GM18907 (cell line): Measurements from ENCODE around the gene FAM107B.
"Not testable (repeated sequence)": the region's sequence is repeated elsewhere in the genome, so short reads cannot be mapped to it uniquely, and the experiment has no call there.

ENCODE experiments used
- ATAC-seq: cut with Tn5 transposase; IDR thresholded peaks from one replicate; pipeline ENCODE4 v1.9.1; 2021; ENCODE audit warnings: mild to moderate bottlenecking, moderate library complexity; ENCODE audit not compliant: unreplicated experiment

FAM107B gene

DNA sequence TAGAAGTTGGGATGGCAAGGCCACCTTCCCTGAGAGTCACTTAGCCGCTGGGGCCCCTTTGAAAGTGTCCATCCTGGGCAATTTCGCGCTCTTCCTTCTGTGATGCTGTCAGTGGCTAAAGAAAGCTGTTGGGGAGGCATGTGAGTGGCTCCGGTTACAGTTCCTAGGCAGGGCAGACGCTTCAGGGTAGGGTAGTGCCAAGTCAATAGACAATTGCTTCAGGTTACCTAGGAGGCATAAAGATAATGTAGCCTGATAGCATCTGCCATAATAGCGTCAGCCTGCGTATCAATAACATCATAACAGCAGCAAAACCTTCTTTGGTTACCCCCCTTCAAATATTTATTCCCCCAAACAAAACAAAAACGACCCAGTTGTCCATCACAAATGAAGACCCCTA is at the start of gene FAM107B:
Gene FAM107B, minus strand, starts transcription at position 101 of the 400 bp plus-strand sequence. CDS start 234 bp downstream, outside the sequence.
- no peak for ATAC-seq

DNA sequence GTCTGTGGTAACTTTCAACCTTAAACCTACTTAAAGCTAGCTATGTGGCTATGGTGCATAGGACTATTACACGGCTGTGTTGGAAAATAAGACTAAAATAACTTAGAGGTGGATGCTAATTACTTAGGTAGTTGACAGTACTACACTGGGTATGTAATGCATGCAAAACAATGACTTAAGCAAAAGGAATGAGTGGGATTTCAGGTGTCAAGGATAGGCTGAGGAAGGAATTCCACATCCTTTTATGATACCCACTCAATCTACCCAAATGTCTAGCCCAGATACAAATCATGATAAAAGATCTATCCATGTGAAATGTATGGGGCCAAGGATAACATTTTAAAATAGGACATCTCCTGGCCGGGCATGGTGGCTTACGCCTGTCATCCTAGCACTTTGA is 49.3 kb upstream of the FAM107B start:
- ATAC-seq, result no peak

DNA sequence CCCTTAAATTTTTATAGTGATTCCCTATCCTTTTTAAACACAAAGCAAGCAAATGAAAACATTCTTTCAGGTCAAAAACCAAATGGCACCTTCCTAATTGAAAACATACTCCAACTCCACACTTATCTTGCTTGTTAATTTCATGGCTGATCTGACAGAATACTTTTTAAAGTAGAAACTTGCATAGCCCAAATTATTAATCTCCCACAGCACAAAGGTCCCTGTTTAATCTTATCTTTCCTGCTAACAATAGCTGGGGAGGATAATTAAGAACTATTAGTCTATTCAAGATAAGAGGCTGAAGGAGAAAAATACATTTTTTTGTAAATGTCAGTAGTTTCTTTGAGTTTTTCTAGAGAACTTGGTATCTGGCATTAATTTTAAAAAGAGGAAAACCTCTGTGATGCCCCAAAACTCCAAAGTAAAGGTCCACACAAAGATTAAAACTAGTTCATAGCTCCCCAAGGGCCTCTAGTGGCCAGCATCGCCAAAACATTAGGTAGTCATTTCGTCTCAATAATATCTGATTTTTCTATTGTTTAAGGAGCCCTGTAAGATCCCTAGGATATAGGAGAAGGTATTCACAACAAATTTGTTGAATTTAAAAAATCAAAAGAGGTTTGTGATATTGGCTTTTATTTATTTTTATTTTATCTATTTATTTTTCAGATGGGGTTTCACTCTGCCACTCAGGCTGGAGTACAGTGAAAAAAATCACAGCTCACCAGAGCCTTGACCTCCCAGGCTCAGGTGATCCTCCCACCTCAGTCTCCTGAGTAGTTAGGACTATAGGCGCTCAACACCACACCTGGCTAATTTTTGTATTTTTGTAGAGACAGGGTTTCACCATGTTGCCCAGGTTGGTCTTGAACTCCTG is 48.4 kb upstream of the FAM107B start:
- ATAC-seq, result no peak

DNA sequence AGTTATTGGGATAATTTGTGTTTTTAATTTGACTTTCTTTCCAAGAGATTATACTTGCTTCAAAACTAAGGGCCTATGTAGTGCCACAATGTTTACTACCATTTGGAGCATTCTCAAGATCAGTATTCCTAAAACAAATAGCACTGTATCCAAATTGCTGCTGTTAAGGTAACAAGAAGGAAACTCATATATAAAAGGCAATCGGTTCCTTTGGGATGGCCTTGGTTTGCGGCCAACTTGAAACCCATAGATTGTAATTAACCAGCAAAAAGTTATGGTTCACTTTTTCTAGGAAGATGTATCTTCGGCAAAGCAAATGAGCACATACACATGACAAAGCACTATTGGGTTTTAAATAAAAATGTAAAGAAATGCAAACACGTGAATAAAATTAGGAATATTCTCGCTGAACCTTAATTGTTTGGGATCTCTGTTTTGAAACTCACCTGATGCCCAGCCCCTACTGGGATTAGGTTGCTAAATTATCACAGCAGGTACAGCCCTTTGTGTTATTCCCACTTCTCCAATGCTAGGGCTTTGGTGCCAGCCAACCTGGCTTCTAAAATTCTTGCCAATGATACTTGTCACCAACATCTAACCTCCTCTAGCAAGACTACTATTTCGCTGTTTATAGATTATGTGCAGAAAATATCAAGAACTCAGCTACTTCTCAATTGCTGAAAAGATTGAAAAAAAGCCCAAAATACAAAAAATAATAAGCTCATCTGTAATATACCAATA is 47.1 kb upstream of the FAM107B start:
- ATAC-seq, result no peak

DNA sequence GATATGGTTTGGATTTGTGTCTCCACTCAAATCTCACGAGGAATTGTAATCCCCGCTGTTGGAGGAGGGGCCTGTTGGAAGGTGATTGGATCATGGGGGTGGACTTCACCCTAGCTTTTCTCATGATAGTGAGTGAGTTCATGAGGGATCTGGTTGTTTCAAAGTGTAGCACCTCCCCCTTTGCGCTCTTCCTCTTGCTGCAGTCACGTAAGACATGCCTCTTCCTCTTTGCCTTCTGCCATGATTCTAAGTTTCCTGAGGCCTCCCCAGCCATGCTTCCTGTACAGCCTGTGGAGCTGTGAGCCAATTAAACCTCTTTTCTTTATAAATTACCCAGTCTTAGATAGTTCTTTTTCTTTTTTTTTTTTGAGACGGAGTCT is 46.1 kb upstream of the FAM107B start:
- no peak for ATAC-seq

DNA sequence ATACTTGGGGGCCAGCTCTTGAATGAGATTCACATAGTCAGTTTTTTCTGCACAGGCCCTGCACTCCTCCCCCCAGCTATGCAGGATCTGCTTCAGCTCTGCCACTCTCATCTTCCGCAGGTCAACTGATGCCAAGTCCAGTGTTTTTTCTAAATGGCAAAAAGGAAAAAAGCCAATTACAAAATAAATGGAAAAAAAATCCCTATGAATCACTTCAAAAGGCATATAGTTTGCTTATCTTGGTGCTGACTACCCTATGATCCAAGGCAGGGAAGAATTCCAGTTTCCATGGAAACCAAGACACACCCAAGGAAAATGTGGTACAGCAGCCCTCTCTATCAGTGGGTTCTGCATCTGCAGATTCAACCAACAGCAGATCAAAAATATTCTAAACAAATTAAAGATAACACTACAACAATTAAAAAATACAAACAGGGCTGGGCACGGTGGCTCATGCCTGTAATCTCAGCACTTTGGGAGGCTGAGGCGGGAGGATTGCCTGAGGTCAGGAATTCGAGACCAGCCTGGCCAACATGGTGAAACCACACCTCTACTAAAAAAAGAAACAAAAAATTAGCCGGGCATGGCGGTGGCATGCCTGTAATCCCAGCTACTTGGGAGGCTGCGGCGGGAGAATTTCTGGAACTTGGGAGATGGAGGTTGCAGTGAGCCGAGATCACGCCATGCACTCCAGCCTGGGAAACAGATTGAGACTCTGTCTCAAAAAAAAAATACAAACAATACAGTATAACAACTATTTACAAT is 45.5 kb upstream of the FAM107B start:
- ATAC-seq, result no peak

DNA sequence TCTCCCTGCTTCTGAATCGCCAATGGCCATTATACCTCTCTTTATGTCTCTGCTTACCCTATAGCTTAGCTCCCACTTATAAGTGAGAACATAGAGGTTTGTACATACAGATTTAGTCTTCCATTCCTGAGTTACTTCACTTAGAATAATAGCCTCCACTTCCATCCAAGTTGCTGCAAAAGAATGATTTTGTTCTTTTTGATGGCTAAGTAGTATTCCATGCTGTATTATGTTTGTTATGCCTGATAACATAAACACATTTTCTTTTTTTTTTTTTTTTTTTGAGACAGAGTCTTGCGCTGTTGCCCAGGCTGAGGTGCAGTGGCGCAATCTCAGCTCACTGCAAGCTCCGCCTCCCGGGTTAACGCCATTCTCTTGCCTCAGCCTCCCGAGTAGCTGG is 42.0 kb upstream of the FAM107B start:
- not testable (repeated sequence) for ATAC-seq

DNA sequence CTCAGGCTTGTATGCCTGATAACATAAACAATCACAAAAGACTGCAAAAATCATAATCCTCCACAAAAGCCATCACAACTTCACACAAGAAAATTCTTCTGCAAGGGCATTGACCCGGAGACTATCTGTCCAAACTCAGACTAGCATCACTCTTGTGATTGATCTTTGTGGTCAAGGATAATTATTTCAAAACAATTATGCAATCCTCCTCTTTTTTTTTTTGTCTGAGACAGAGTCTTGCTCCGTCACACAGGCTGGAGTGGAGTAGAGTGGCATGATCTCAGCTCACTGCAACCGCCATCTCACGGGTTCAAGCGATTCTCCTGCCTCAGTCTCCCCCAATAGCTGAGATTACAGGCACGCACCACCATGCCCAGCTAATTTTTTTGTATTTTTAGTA is 41.0 kb upstream of the FAM107B start:
- no peak for ATAC-seq

DNA sequence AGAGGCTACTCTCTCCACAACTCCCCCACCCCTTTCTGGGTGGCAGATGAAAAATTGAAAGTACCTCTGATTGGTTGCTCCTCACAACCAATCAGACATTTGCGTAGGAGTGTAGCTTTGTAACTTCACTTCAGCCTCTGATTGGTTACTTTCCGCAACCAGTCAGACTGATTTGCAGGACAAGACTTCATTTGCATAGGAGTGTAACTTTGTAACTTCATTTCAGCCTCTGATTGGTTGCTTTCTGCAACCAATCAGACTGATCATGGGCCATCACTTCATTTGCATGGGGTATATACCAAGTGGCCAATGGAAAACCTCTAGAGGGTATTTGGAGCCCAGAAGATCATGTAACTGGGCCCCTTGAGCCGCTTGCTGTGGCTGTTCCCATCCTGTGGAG is 37.6 kb upstream of the FAM107B start:
- no peak for ATAC-seq

DNA sequence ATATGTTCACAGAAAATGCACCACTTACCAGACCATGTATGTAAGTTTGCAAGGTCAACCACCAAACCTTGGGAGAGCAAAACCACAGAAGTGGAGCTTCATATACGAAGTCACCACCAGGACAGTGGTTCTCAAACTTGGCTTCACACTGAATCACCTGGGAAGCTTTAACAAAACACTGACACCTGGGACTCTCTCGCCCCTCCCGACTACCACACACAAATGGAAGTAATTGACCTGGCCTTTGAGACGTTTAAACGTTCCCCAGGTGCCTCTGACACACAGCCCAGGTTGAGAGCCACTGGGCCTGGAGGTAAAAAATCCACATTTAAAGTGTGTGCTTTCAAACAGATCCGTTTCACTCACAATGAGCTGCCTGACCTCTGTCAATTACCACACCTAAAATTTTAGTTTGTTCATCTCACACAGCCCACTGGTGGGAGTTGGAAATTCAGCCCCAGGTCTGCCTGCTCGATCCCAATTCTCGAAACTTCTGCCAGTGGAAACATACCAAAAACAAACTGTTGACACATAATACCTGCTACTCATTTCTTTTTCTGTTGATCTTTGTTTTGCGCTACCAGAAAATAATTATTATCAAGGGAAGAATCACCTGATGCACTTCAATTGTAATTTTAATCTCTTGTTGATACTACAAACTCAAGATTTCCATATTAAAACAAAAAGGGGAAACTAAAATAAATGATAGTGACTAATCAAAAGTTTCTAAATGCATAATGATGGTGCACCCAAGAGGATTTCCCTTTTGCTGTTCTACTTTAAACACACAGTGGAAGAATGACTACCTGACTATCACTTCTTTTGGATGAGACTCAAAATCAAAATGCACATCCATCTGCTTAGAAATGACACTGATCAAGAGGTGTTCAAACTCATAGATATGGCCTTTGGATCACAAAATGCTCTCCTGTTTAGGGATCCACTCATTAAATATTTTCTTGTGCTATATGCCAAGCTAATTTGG is 36.6 kb upstream of the FAM107B start:
- no peak for ATAC-seq

DNA sequence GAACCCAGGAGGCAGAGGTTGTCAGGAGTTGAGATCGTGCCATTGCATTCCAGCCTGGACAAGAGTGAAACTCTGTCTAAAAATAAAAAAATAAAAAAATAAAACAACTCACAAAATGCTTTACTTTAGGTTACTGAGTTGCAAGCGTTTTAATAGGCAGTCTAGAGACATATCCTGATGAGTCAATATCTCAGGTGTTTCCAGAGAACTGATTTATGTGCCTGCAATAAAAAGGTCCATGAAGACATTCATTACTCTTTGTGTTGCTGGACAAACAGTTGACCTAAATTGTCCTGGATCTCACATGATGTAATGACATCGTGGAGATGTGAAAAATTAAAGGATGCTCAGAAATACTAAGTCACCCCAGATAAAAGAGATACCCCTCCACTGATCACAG is 31.6 kb upstream of the FAM107B start:
- ATAC-seq, result no peak

DNA sequence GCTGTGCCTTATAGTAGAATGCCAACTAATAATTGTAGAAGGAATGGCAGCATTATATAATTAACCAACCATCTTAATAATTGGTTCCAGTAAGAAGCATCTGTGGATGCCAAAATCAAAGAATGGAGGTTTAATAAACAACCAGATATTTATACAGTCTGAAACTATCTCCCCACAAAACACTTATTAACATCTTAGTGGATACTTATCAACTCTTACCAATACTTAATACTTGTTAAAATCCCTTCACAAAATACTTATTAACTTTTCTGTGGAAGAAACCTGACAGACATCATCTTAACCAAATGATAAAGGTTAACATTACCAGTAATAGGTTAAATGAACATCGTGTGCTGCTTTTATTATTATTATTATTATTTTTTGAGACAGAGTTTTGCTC is 29.1 kb upstream of the FAM107B start:
- ATAC-seq, result no peak

DNA sequence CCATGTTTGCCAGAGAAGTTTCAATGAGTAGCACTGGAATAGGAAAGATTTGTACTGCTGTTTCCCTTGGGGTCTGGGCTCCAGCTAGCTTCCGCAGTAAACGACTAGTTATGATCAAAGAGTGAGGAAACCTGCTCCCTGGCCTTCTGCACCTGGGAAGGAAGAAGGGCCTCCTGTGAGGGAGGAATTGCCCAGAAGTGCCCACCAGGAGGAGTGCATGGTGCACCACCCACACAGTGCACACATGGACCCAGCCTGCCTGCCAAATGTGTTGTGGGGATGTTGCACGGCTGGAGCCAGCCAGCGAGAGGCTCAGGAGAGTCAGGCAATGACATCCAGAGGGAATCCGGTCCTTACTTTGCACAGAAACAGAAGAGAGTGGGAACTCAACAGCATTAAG is 27.0 kb upstream of the FAM107B start:
- no peak for ATAC-seq

DNA sequence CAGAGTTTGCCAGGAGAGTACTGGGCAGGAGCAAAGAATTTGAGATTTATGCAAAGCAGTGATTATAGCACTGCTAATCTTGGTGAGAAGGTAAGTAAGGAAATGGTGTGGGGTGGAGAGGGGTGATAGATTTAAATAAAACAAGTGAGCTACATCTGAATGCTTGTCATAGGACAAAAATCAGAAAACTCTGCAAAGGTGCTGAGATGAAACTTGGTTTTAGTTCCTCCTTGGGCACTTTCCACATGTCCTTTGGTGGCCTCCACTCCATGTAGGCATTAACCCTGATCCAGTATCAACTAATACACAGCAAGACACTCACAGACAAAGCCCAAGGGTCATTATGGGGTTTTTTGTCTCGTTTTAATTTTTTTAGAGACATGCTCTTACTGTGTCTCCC is 25.7 kb upstream of the FAM107B start:
- no peak for ATAC-seq

DNA sequence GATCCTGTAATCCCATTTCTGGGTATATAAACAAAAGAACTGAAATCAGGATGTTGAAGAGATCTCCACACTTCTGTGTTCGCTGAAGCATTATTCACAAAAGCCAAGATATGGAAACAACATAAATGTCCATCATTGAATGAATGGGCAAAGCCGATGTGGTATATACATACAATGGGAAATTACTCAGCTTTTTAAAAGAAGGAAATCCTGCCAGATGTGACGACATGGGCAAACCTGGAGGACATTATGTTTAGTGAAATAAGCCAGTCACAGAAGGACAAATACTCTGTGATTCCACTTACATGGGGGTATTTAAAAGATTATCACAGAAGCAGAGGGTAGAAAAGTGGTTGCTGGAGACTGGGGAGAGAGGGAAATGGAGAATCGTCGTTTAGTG is 23.9 kb upstream of the FAM107B start:
- ATAC-seq, result no peak

DNA sequence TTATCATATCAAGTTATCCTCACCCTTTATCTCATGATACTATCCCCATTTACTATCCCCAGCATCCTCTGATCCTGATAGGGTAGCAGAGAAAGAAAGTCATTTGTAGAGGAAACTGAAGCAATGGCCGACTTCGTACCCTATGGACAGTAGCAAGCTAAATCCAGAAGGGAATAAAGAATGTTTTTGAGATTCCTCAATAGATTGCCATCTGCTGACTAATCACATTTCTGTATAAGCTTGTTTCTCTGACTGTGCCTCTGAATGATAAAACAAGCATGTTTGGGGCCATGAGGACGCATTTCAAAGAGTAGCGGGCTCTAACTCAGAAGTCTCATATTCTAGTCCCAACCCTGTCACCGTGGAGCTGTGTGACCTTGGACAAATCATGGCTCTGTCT is 13.2 kb upstream of the FAM107B start:
- no peak for ATAC-seq

DNA sequence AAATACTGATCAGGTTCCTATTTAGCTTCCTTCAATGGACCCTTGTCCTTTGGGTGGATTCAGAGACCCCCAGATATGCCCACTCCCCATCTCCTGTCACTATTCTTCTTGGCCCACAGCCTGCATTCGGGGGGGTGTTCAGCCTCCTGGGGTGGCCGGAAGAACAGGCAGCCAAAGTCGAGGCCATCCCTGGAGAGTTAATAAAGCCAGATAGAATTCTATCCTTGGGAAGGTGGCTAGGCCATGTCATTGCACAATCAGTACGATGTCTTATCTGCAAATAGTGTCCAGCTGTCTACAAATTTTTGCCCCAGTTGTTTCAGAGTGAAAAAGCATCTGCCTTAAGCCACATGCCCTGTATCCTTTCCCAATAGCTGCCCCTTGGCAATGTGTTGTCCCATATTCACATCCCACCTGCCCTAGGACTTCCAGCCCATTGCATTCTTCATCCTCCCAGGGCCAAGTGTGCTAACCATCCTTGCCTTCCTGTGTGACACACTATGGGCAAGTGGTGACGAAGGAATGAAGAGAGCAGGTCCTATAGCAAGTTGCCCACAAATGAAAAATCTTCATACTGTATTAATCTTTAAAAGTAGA is 9.9 kb upstream of the FAM107B start:
- no peak for ATAC-seq

DNA sequence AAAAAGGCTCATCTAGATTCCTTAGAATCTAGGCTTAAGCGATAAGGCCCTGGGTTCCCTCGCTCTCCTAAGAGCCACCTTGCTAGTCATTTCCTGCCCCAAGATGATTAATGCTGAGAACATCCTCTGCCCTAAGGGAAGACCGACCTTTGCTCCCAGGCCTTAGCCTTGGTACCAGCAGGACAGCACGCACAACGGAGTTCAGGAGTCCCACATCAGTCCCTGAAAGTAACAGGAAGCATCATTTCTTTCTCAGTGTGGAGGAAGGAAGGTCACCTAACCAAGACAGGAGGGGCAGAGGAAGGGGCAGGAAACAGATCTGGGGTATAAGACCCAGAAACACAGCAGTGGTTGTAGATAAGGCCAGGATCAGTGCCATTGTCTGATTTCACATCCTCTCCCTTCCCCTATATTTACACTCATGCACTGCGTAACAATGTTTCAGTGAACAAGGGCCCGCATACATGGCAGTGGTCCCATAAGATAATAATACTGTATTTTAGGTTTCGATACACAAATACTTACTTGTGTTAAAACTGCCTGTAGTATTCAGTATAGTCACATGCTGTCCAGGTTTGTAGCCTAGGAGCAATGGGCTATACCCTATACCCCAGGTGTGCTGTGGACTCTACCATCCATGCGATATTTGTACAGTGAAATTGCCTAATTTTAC is 8.1 kb upstream of the FAM107B start:
- no peak for ATAC-seq

DNA sequence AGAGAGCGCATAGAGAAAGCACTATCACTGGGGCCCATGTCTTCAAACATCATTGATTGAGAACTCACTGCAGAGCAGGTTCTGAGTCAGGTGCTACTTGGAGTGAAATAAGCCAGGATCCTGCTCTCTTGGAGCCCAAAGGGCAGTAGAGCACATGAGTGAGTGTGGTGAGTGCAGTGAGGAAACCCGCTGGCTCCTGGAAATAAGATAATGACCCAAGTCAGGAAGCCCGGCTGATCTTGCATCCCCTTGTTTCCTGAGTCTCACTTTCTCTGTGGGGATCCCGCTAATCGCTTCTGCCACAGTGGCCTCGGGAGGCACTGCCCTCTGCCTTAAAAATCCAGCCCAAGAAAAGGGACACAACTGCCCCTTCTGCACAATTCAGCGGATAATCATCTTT is 7.1 kb upstream of the FAM107B start:
- no peak for ATAC-seq
